ENCODE measurements around the gene SUGCT.

Gene SUGCT

DNA sequence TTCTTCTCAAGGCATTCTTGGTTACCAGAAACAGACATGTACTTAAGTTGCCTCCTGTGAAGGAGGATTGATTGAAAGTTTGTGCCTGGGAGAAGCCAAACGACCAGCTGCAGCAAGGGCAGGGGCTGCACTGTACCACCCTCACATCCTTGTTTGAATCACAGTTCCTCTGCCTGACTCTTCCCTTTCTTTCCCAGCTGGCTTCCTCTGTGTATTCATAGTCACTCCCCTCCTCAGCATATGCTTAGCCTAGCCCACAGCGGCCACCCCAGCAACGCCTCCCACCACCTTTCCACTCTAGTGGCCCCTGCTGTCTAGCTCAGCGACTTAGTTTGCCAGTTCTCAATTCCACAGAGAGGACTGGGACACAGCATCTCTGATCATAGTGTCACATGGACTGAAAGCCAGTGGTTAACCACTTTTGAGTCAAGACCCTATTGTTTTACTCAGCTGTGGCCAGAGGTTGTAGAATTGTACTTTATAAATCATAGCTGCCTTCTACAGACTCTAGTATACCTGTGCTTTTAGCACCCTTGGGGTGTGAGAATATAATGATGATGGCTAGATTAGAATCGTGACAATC is 643.0 kb downstream of the SUGCT start:
- DNase-seq (ENCODE audit: low spot score): no peak

DNA sequence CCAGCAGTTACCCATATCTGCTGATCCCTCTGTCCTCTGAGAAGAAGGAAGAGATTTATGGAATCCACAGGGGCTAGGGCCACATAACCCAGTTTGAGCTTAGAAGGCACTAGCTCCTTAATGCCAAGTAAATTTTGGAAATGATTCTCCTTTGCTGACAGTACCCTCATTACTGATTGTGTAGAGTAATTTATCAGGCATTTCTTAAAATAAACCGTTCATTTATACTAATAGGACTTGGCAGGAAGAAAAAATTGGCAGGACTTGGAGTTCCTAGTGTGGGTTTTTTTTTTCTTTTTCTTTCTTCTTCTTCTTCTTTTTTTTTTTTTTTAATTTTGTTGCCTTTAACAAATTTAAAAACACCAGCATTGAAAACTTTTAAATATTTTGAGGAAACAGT is 645.7 kb downstream of the SUGCT start:
- DNase-seq (ENCODE audit: low spot score): no peak

DNA sequence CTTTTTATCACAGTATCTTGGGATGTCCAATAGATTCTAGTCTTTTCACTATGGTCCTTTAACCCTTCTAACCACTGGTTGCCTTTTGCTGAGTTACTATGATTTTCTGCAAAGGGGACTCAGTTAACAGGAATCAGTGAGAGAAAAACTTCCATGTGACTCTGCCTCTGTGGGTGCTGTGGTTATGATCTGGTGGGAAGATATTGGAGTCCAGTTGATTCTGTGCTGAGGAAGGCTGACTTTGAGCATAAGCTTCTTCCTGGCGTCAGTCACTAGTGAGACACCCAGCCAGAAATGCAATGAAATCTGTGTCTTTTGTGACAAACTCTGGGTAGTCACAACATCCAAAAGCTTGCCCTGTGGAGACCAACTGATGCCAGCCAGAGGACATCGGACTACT is 648.0 kb downstream of the SUGCT start:
- no peak for DNase-seq (ENCODE audit: low spot score)

DNA sequence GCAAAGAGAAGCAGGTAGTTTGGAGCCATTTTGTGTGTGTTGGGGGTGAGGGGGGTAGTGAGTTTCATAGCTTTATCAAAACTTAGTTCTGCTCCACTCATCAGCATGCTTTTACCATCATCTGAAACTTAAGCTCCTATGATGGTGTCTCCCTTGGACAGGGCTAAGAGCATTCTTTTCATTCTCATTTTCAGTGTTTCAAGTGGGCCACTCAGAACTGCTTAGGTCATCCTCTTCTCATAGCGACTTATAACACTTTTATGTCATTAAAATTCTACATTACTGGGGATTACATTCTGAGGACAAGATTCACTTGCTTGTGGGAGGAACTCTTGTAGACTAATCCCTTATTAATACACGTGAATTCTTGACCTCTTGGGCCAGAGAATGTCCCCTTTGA is 649.4 kb downstream of the SUGCT start:
- no peak for DNase-seq (ENCODE audit: low spot score)

DNA sequence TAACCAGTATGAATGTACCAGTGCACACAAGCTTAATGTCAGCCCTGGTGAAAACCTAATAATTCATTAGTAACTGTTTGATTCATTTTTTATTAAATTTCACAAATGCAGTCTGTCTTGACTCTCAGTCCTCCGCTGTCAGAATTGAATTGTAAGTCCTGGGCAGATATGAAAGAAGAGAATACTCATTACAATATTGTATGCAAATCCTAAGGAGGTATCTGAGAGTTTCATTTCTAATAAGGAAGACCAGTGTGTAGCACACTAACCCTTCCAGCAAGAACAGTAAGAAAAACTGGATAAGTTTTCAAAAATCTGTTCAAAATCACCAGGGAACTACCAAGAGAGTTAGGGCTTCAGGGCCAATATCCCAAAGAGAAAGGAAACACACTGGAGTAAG is 652.1 kb downstream of the SUGCT start:
- DNase-seq (ENCODE audit: low spot score): no peak

DNA sequence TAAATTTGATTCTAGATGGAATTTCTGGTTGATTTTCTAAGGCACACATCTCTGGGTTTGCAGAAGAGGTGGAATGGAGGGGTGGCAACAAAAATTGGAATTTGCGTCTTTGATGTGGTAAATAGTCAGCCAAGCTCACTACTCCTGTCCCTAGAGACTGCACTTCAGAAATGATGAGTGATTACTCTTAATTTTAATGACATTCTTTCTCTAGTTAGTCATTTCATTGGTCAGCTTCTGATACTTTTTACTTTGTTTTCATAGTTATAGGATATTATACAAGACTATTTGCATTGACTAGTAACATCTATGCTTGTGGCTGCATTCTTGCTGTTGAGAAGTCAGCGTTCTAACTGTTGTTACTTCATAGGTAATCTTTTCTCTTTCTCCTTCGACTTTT is 658.3 kb downstream of the SUGCT start:
- no peak for DNase-seq (ENCODE audit: low spot score)

DNA sequence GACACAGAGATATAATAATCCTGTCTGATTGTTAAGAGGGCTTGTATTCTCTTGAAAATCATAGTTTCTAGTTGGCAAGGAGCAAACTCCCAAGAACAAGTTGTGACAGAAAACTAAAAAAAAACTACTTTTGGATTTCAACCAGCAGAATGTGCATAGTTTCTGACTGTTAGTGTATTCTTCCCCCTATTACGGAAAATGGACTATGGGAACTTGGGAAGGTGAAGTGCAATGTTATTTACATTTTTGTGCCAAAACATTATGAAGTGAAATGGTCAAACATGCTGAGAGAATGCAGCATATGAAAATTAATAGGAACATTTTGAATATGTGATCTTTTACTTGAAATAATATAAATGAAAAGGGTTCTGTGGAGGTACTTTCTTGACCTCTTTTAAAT is 660.8 kb downstream of the SUGCT start:
- DNase-seq (ENCODE audit: low spot score): no peak

DNA sequence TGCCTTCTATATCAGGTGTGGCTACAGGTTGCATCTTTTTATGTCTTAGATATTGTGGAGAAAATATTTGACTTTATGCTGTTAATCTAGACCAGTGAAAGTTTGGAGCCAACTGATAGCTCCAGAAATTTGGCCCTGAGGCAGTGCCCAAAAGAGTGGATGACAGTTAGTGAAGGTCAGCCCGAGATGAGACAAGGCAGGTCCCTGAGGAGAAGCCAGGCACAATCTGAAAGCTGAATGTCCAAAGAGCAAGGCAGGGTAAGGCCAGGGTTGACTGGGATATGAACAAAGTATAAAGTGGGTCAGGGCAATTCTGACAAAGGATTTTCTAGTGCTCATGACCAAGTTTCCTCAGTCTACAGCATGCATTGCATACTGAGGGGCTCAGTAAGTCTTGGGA is 661.9 kb downstream of the SUGCT start:
- no peak for DNase-seq (ENCODE audit: low spot score)

DNA sequence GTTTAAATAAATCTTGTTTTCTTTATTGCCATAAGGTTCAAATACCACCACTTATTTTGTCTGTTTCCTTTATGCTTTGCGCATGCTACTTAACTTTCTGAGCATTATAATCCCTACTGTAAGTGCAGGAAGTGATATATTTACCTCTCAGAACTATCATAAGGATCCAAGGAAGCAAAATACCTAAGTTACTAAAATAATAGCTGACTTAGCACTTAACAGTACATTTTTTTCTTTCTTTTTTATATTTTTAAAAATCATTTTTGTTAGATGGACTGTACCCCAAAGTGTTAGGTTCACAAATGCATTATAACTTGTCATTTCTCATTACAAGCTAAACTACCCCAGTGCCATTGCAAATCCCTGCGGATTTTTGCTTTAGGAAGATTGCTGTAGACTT is 663.8 kb downstream of the SUGCT start:
- DNase-seq (ENCODE audit: low spot score): no peak

DNA sequence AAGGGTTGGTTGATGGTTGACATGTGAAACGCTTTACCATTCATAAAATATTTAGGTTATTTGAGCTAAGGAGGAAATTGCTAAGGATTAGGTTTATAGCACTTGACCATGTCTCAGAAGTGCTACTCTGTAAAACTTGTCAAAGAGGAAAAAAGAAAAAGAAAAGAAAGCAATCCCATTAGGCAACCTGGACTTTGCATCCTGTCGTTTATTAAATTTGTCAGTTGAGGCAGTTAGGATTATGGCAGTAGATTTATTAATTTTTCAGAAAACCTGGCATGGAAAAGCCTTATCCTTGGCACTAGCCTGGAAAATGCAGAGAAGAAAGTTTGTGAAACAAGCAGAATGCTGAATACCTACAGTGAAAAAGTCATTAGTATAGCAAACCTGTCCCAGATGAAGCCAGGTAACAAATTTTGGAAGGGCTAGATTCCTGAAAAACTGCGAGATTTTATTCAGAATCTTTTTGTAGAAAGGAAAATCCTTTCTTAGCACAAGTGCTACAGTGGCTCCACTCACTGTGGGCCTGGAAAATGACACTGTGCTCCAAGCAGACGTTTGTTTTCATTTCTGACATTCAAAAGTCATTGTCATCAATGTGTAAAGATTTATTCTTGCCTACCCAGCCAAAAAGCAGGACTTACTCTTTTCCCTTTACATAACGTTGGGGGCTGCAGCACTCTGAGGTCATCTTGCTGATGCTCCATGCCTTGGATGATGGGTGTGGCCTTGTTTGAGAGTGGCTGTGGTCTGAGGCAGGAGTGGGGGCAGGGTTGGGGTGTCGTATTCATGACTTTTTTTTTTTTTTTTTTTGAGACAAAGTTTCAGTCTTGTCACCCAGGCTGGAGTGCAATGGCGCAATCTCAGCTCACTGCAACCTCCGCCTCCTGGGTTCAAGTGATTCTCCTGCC is 664.9 kb downstream of the SUGCT start:
- DNase-seq (ENCODE audit: low spot score): no peak

DNA sequence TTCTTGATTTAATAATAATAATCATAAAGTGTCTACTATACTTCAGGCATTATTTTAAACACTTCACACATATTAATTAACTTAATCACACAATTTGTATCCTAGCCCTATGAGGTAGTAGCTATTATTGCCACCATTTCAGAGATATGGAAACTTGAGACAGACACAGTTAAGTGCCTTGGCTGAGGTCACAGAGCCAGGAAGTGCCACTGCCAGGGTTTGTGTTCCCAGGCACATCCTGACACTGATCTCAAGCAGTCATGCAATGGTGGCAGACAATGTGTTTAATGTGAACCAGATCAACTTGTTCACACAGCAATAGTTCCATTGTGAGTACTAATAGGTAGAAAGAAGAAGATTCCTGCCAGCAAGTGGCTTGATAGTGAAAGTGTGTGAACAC is 666.0 kb downstream of the SUGCT start:
- DNase-seq (ENCODE audit: low spot score): no peak

DNA sequence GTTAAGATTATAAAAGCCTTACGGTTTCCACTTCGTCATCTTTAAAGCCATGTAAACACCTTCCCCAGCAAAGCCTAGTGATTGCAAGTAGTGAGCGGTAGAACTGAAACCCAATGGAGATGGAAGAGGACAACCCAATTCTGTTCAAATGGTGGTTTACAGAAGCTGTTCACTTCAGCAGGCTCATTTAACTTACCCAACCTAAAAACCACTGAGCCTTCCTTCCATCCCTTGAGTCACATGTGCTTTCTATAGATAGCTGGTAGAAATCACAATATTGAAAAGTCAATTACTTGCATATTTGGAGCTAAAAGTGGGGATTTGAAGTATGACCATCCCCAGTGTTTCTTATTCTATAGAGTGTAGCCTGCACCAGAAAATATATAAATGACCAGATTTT is 667.7 kb downstream of the SUGCT start:
- DNase-seq (ENCODE audit: low spot score): no peak

DNA sequence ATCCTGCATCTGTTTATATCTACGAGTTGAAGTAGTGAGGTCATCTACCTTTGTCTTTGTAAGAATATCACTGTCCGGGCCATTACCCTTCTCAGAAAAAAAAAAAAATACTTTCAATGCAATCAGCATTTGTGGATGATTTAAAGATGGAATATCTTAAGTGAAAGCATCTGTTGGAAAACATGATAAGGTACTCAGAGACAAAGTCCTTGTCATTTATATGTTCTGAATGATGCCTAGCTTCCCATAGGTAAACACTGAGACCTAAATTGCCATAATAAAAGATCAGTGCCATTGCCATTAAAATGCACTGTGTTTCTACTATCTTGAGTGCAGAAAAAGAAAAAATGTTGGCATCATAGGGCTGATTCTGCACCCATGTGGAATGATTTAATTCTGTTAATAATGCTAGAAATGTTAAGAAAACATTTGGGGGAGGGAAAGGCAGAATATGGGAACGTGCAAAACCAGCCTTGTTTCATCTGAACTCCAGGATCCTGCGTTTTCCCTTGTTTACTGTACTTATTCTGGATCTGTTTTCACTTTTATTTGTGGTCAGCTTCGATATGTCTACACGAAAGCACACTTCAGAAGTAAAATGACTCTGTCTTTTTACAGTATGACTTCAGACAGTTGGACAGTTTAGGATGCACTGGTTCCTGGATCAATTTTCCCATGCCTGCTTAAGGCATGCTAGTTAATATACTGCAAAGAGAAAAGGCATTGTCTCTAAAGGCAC is 669.8 kb downstream of the SUGCT start:
- no peak for DNase-seq (ENCODE audit: low spot score)

DNA sequence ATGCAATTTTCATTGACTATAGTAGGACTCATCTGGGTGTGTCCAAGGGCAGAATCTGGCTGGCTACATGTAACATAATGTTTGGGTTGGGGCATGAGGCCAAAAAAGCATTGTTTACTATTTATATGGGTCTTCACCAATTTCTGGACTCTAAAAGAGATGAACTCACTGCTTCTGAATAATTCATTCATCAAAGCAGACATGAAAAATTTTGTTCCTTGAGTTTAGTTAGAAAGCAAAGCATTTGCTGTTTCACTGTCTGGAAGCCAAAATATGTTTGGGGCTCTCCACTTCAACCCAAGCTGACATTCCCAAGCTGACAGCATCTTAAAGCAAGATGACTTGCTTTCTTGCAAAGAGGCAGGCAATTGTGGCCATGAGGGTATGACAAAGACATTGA is 670.6 kb downstream of the SUGCT start:
- DNase-seq (ENCODE audit: low spot score): no peak

DNA sequence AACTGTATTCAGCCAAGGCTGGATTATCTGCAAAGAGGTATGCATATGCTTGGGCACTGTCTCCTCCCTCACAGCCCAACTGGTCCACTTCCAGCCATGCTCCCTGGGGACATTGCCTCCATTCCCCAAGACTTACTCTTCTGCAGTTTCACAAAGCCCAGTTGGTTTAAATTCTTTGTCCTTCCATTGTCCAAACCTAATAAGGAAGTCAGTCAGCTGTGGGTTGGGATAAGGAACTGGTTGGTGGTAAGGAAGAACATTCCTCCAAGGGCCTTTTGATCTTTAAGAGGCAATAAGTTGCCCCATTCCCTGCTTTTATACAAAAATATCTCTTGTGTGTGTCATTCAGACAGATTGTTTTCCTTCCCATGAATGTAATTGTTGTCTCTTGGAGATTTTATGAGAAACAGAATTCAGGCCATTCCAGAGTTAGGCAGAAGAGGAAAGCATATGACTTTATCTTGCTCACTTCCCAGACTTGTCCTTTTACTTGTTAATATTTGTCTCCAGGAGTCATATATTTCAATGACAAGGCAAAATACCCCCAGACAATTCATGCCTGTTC is 673.7 kb downstream of the SUGCT start:
- DNase-seq (ENCODE audit: low spot score): no peak

DNA sequence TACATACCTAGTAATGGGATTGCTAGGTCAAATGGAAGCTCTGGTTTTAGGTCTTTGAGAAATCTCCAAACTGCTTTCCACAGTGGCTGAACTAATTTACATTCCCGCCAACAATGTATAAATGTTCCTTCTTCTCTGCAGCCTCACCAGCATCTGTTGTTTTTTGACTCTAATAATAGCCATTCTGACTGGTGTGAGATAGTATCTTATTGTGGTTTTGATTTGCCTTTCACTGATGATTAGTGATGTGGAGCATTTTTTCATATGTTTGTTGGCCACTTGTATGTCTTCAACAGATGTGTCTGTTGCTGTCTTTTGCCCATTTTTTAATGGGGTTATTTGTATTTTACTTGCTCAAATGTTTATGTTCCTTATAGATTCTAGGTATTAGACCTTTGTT is 675.5 kb downstream of the SUGCT start:
- DNase-seq (ENCODE audit: low spot score): no peak

DNA sequence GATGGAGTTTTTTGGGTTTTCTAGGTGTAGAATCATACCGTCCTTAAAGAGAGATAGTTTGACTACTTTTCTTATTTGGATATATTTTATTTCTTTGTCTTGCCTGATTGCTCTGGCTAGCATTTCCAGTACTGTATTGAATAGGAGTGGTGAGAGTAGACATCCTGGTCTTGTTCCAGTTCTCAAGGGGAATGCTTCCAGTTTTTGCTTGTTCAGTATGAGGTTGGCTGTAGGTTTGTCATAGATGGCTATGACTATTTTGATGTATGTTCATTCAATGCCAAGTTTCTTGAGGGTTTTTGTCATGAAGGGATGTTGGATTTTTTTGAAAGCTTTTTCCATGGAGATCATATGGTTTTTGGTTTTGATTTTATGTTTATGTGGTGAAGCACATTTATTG is 676.9 kb downstream of the SUGCT start:
- DNase-seq (ENCODE audit: low spot score): no peak

DNA sequence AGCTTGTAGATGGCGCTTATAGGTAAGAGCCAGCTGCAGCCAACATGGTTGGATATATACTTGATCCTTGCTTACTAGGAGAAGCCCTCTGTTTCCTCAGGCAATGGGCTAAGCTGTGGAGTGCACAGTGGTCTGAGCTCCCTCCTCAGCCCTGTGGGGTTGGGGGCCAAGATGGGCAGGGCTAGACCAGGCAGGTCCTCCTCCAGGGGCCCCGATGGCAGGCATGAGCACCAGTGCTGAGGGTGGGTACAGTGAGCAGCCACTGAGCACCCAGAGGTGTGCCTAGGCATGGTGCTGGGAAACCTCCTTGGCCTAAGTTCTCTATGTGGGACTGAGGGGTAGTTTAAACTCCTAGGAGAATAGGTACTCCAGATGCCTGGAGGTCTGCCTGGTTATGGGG is 680.2 kb downstream of the SUGCT start:
- no peak for DNase-seq (ENCODE audit: low spot score)

DNA sequence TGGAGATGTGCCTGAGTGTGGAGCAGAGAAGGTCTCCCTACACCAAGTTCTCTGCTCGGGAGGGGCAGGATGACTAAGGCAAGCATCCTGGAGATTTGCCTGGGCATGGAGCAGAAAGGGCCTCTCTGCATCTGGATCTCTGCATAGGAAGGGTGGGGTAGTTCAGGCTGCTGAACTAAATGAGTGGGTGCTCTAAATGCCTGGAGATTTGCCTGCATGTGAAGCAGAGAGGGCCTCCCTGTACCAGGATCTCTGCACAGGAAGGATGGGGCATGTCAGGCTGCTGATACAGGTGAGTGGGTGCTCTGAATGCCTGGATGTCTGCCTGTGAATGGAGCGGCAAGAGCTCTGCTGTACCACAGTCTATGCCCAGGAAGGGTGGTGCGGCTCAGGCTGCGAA is 680.7 kb downstream of the SUGCT start:
- DNase-seq (ENCODE audit: low spot score): no peak

DNA sequence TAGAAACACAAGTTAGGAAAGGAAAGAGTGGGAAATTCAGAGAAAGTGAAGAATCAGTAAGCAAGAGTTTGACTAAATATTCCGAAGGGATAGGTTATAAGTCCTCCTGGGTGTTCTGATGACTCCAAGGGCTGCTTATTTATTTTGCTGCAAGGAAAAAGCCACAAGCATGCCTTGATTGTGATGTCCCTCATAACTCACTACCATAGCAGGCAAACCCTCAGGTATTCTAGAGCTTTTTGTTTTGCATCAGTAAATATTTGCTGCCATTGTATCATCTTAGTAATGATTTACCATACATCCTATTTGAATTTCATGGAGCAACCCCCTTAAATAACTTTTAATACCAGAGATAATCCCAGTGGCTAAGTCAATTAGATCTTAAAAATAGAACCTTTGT is 688.1 kb downstream of the SUGCT start:
- no peak for DNase-seq (ENCODE audit: low spot score)

DNA sequence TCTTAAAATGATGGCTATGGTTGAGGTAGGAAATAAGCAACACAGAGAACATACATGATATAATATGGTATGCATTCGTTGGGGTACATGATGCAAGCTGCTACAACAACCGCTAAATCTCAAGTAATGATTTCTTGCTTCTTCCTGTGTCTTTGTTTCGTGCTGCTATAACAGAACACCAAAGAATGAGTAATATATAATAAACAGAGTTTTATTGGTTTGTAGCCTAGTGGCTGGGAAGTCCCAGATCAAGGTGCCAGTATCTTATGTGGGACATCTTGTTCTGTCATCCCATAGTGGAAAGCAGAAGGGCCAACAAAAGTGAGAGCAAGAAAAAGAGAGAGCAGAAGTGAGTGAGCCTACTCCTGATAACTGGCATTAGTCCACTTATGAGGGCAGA is 689.7 kb downstream of the SUGCT start:
- no peak for DNase-seq (ENCODE audit: low spot score)

DNA sequence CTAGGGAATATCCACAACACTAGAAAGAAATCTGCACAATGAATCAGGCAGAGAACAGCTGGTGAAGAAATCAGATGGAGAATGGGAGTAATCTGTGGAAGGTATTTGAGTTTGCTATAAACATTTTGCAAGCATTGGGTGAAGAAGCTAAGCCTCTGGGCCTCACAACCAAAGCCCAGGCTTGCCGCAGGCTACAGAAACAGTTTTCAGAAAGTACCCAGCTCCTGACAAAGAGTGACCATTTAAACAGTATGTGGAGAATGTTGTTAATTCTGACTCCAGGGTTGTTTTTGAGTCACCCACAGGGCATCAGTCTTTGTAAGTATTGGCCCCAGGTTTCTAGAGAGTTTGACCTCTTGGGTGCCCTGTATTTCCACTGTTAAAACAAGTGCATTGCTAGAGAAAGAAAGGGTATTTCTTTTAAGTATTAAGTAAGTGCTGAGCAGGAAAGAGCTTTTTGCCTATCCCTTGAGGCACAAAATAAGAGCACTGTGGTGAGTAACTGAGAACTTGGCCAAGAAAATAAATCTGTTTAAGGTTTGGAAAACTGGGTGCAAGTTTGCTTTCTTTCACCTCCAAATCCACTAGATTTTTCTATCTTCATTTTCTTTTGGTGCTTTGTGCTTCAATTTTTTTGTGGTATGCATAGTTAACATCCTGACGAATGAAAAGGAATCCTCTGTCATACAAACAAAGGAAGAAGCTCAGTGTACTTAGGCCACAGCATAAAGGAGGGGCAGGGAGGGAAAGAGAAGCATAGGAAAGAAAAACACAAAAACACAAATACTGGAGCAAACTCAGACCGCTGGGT is 691.8 kb downstream of the SUGCT start:
- no peak for DNase-seq (ENCODE audit: low spot score)
